OCI-LY3 (cell line): ENCODE data around the gene PSMD7.

Experiments
- H2AFZ ChIP-seq: fragments of 200-600, 300-600 bp; shearing (Covaris generic); 2 replicates; pipeline ENCODE4 v1.6.0; 2014; ENCODE audit warnings: antibody characterized with exemption, low read depth, low read length
- H3K27ac ChIP-seq: fragments of 200-600, 300-600 bp; sonication (generic); 2 replicates; pipeline ENCODE4 v1.5.1; 2014; ENCODE audit warnings: mild to moderate bottlenecking, low read length, moderate library complexity, mixed read lengths
- H3K27me3 ChIP-seq: fragments of 200-600, 300-600 bp; sonication (generic); 2 replicates; pipeline ENCODE4 v1.6.1; 2014; ENCODE audit warnings: low read depth, low read length, mixed read lengths
- H3K36me3 ChIP-seq: fragments of 200-600, 300-600 bp; sonication (generic); replicated peaks from 2 replicates; pipeline ENCODE3; 2014; ENCODE audit warnings: low read depth, low read length, mixed read lengths
- H3K4me1 ChIP-seq: fragments of 300-600, 200-600 bp; sonication (generic); 2 replicates; pipeline ENCODE4 v1.6.1; 2014; ENCODE audit warnings: low read length, mixed read lengths
- H3K4me2 ChIP-seq: fragments of 200-600, 300-600 bp; sonication (generic); 2 replicates; pipeline ENCODE4 v1.6.1; 2014; ENCODE audit warnings: low read length, mixed read lengths
- H3K4me3 ChIP-seq: fragments of 300-600, 200-600 bp; sonication (generic); 2 replicates; pipeline ENCODE4 v1.5.1; 2014; ENCODE audit warnings: antibody characterized with exemption, mild to moderate bottlenecking, low read length, moderate library complexity
- H3K79me2 ChIP-seq: fragments of 300-600, 200-600 bp; shearing (Covaris generic); 2 replicates; pipeline ENCODE4 v1.6.1; 2014; ENCODE audit warnings: mild to moderate bottlenecking, low read length, mixed read lengths
- H3K9ac ChIP-seq: fragments of 300-600, 200-600 bp; shearing (Covaris generic); 2 replicates; pipeline ENCODE4 v1.6.0; 2014; ENCODE audit warnings: mild to moderate bottlenecking, low read length, moderate library complexity
- H3K9me3 ChIP-seq: fragments of 200-600, 300-600 bp; shearing (Covaris generic); 2 replicates; pipeline ENCODE4 v1.6.1; 2014; ENCODE audit warnings: low read length, mixed read lengths; ENCODE audit not compliant: insufficient read depth
- H4K20me1 ChIP-seq: fragments of 200-600, 300-600 bp; sonication (generic); 2 replicates; pipeline ENCODE4 v1.6.1; 2016; ENCODE audit warnings: low read length, mixed read lengths; ENCODE audit not compliant: insufficient read depth
- EZH2phosphoT487 ChIP-seq: fragments of 200-600 bp; shearing (Covaris generic); IDR thresholded peaks from 2 replicates; pipeline ENCODE4 v1.6.1; 2018; ENCODE audit warnings: antibody characterized with exemption, mixed run types, low read depth
- TF ChIP-seq, protein P1 (sequence below): fragments of 200-600, 300-600 bp; sonication (generic); IDR thresholded peaks from 2 replicates; pipeline ENCODE4 v1.5.1; 2014; ENCODE audit warnings: antibody characterized with exemption, low read length, low read depth

PSMD7 gene

DNA sequence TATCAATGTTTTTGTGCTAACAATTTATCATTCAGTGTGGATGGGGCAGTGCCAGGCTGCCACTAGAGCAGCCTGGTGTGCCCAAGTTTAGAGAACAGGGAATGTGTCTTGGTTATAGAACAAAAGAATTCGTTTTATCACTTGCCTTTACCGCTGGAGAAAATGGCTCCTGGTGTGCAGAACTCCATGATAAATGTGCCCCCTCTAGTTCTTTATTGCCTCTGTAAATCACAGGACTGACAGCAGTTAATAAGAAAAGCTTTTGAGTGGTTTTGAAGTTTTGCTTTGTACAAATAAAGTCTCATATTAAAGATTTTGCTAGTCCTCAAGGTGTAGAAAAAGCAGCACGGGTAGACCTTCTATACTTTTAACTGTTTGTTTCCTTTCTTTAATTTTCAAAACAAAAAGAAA lies 28.2 kb upstream of the PSMD7 start:
- no peak overlapping the region for H3K27ac ChIP-seq
- H3K9ac ChIP-seq, result no peak overlapping the region
- TF ChIP-seq EZH2phosphoT487, result no peak
- TF ChIP-seq, protein P1, sequence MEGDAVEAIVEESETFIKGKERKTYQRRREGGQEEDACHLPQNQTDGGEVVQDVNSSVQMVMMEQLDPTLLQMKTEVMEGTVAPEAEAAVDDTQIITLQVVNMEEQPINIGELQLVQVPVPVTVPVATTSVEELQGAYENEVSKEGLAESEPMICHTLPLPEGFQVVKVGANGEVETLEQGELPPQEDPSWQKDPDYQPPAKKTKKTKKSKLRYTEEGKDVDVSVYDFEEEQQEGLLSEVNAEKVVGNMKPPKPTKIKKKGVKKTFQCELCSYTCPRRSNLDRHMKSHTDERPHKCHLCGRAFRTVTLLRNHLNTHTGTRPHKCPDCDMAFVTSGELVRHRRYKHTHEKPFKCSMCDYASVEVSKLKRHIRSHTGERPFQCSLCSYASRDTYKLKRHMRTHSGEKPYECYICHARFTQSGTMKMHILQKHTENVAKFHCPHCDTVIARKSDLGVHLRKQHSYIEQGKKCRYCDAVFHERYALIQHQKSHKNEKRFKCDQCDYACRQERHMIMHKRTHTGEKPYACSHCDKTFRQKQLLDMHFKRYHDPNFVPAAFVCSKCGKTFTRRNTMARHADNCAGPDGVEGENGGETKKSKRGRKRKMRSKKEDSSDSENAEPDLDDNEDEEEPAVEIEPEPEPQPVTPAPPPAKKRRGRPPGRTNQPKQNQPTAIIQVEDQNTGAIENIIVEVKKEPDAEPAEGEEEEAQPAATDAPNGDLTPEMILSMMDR, result no peak
- H4K20me1 ChIP-seq, result no peaks in the 10 kb centered on the region
- no peaks in the 10 kb centered on the region for H3K9me3 ChIP-seq
- H3K27me3 ChIP-seq, result peaks cover 24% of the 10 kb centered on the region; the same call in 1 of the 2 replicates
- no peaks in the 10 kb centered on the region for H3K79me2 ChIP-seq
- H3K4me3 ChIP-seq, result no peak overlapping the region
- no peaks in the 10 kb centered on the region for H3K4me1 ChIP-seq
- no peak overlapping the region for H2AFZ ChIP-seq
- no peaks in the 10 kb centered on the region for H3K36me3 ChIP-seq
- H3K4me2 ChIP-seq, result no peak overlapping the region

DNA sequence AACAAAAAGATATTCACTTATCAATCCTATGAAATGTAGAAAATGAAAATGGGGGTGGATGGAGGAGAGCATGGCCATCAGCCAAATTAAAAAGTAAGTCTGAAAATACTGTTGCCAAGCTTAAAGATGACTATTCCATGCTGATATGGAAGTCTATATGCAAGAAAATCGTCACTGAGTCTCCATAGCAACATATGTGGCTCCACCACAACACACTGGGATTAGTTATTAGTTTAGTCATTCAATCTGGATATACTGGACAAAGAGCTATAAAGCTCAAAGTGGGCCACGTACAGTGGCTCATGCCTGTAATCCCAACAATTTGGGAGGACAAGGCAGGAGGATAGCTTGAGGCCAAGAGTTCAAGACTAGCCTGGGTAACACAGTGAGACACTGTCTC lies 24.7 kb upstream of the PSMD7 start:
- no peak for TF ChIP-seq EZH2phosphoT487
- TF ChIP-seq, protein P1, result no peak
- Histone ChIP-seq H4K20me1 (no peaks in the 10 kb centered on the region), H3K36me3 (no peaks in the 10 kb centered on the region), H3K4me2 (no peak overlapping the region), H2AFZ (no peak overlapping the region), H3K79me2 (no peaks in the 10 kb centered on the region), H3K9ac (no peak overlapping the region), H3K27ac (no peak overlapping the region), H3K4me1 (no peaks in the 10 kb centered on the region), H3K27me3 (peaks cover 51% of the 10 kb centered on the region), H3K4me3 (no peak overlapping the region), H3K9me3 (no peaks in the 10 kb centered on the region)

DNA sequence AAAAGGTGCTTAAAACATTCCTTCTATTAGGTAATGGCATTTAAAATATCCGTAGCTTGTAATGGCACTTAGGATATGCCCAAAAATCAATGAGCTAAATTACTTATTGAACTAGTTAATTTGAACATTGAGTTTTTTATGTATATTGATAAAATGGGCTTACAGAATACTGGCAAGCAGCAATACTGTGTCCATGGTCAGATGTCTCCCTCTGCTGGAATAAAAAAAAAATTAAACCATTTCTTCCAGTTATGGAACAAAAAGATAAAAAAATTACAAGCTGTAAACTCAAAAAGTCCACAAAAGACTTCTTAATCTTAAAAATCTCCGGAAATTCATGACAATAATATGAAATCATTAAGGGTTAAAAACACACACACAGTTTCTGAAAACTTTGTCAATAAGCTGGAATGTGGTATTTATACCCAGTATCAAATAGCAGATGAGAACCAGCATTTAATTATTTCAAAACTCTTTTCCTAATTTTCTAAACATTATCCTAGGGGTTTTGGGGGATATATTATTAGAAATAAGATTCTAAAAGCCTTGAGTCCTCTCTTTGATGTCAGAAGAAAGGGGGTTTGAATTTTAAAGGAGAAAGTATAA lies 21.5 kb upstream of the PSMD7 start:
- peaks cover 36% of the 10 kb centered on the region for H3K27me3 ChIP-seq

DNA sequence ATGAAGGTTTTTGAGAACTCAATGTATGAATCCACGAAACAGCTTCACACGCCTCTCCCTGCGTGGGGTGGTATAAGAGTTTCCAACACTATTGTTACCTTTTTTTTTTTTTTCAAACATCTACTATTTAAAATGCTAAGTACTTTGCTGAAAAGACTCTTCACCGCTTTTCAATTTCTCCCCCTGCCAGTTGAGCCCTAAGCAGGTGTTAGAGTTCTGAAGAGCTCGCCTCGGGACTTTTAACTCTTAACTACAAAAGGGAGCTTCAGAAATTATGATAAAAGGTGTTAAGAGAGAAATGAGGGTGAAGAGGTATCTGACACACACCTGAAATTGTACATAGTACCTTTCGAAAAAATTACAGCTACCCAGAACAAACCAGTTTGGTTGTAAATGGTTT lies 20.9 kb upstream of the PSMD7 start:
- H3K9ac ChIP-seq, result no peak overlapping the region
- TF ChIP-seq, protein P1, result no peak
- TF ChIP-seq EZH2phosphoT487, result no peak

More for the DNA sequence above, 21.5 kb upstream of the PSMD7 start:
- Histone ChIP-seq H3K4me1 (no peaks in the 10 kb centered on the region), H3K4me3 (no peak overlapping the region), H3K36me3 (no peaks in the 10 kb centered on the region), H3K27ac (no peak overlapping the region), H3K79me2 (no peaks in the 10 kb centered on the region), H2AFZ (no peak overlapping the region), H3K9me3 (no peaks in the 10 kb centered on the region), H3K4me2 (no peak overlapping the region), H4K20me1 (no peaks in the 10 kb centered on the region), H3K9ac (no peak overlapping the region)
- TF ChIP-seq EZH2phosphoT487, result no peak
- TF ChIP-seq, protein P1, result peak; percentile 76

More for the DNA sequence above, 20.9 kb upstream of the PSMD7 start:
- no peaks in the 10 kb centered on the region for H3K36me3 ChIP-seq
- H3K9me3 ChIP-seq, result no peaks in the 10 kb centered on the region
- no peaks in the 10 kb centered on the region for H4K20me1 ChIP-seq
- H2AFZ ChIP-seq, result no peak overlapping the region
- no peaks in the 10 kb centered on the region for H3K79me2 ChIP-seq
- H3K4me2 ChIP-seq, result no peak overlapping the region
- H3K27me3 ChIP-seq, result peaks cover 36% of the 10 kb centered on the region
- H3K27ac ChIP-seq, result no peak overlapping the region
- no peak overlapping the region for H3K4me3 ChIP-seq
- H3K4me1 ChIP-seq, result no peaks in the 10 kb centered on the region
